NT2/D1 (cell line): Measurements from ENCODE around the gene TAF6.

Experiments
- DNase-seq: peaks from one replicate; pipeline ENCODE4 v3.0.0-alpha.2; 2011; ENCODE audit warnings: low read depth, low spot score
- H3K27me3 ChIP-seq: 2 replicates; pipeline ENCODE4 v1.6.0; 2011; ENCODE audit warnings: mild to moderate bottlenecking; ENCODE audit not compliant: insufficient read length, insufficient read depth
- H3K36me3 ChIP-seq: 2 replicates; pipeline ENCODE4 v1.6.1; 2011; ENCODE audit warnings: mild to moderate bottlenecking, low read length, mixed read lengths; ENCODE audit not compliant: insufficient read depth, insufficient read length
- H3K4me1 ChIP-seq: 2 replicates; pipeline ENCODE4 v1.5.1; 2011; ENCODE audit not compliant: insufficient read depth, insufficient read length
- H3K4me3 ChIP-seq: 2 replicates; pipeline ENCODE4 v1.5.1; 2011; ENCODE audit warnings: low read depth; ENCODE audit not compliant: insufficient read length
- H3K9ac ChIP-seq: 2 replicates; pipeline ENCODE4 v1.6.0; 2011; ENCODE audit warnings: low read depth; ENCODE audit not compliant: insufficient read length
- H3K9me3 ChIP-seq: 2 replicates; pipeline ENCODE4 v1.5.1; 2011; ENCODE audit warnings: mild to moderate bottlenecking, low read length; ENCODE audit not compliant: insufficient read depth
- SUZ12 ChIP-seq: IDR thresholded peaks from 2 replicates; pipeline ENCODE4 v1.6.1; 2011; ENCODE audit not compliant: insufficient read length, insufficient read depth; ENCODE audit errors: extremely low read depth
- YY1 ChIP-seq: IDR thresholded peaks from 2 replicates; pipeline ENCODE4 v1.6.1; 2011; ENCODE audit not compliant: insufficient read length, insufficient read depth
- ZNF274 ChIP-seq: IDR thresholded peaks from 2 replicates; pipeline ENCODE4 v1.6.1; 2011; ENCODE audit warnings: mild to moderate bottlenecking, low read depth, low read length

TAF6 gene

DNA sequence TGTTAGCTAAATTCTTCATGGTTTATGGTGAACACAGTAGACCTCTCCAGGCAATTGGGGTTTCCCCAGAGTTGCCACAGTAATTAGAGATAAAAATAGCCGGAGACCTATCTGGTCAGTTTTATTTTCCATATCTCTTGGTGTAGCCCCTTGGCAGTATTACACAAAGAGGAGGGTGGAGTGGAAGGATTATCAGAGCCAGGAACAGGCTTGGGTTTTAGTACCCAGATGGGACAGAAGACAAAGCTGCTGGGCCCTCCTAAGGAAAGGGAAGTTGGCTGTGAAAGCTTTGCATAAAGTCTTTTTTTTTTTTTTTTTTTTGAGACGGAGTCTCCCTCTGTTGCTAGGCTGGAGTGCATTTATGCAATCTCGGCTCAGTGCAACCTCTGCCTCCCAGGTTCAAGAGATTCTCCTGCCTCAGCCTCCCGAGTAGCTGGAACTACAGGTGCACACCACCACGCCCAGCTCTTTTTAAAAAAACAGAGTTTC is 59.9 kb downstream of the TAF6 start:
- no peak overlapping the region for H3K9ac ChIP-seq
- H3K9me3 ChIP-seq: no peaks in the 10 kb centered on the region
- no peaks in the 10 kb centered on the region for H3K4me1 ChIP-seq
- no peak for TF ChIP-seq ZNF274
- TF ChIP-seq SUZ12: no peak
- TF ChIP-seq YY1: no peak
- no peaks in the 10 kb centered on the region for H3K27me3 ChIP-seq
- no peak overlapping the region for H3K4me3 ChIP-seq
- peaks cover 52% of the 10 kb centered on the region for H3K36me3 ChIP-seq
- no peak for DNase-seq
